T-helper 17 cell (primary cell): ENCODE measurements around the gene KCNJ9. TPM values are rescaled to one million over a fixed set of nuclear protein-coding genes. Genes with fewer than 3 reads are reported as not detected.

Experiments
- ATAC-seq: fragments of 150-1000 bp; cut with Tn5 transposase; 2 replicates; pipeline ENCODE4 v1.10.0; 2021; ENCODE audit warnings: mild to moderate bottlenecking, moderate library complexity
- DNase-seq, 3 donors: peaks; one replicate each; pipeline versions ENCODE4 v3.0.0 to v3.0.0-alpha.2; 2020 to 2021
- H3K9me3 ChIP-seq: one replicate; pipeline ENCODE4 v1.7.0; 2013; ENCODE audit warnings: low read length, mild to moderate bottlenecking; ENCODE audit not compliant: control insufficient read depth, poor library complexity, severe bottlenecking
- H3K27ac Mint-ChIP-seq: one replicate; pipeline ENCODE4 v1.8.0; 2022; ENCODE audit warnings: mild to moderate bottlenecking, moderate library complexity, mixed read lengths
- H3K27me3 Mint-ChIP-seq: one replicate; pipeline ENCODE4 v1.8.0; 2022; ENCODE audit warnings: mixed read lengths
- H3K36me3 Mint-ChIP-seq: one replicate; pipeline ENCODE4 v1.8.0; 2022; ENCODE audit warnings: low read depth, mixed read lengths
- H3K4me1 Mint-ChIP-seq: one replicate; pipeline ENCODE4 v1.8.0; 2022; ENCODE audit warnings: mild to moderate bottlenecking, mixed read lengths
- H3K4me3 Mint-ChIP-seq: one replicate; pipeline ENCODE4 v1.8.0; 2022; ENCODE audit warnings: mild to moderate bottlenecking, moderate library complexity, mixed read lengths
- total RNA-seq, 4 donors: library from RNA in 2 of 4; stranded (reverse) in 2 of 4; gene quantifications; one replicate each; pipeline ENCODE4 v1.2.3 and lab custom pipeline; 2022 to 2026

KCNJ9 gene
- total RNA-seq, 2 donors from 2014 or later = not detected

- H3K27ac Mint-ChIP-seq = no peak overlapping the region
- peaks cover 8% of the 10 kb centered on the region for H3K4me1 Mint-ChIP-seq
- no peaks in the 10 kb centered on the region for H3K9me3 ChIP-seq
- no peak overlapping the region for H3K4me3 Mint-ChIP-seq
- peaks cover 98% of the 10 kb centered on the region for H3K27me3 Mint-ChIP-seq
- H3K36me3 Mint-ChIP-seq = peaks cover 23% of the 10 kb centered on the region
- DNase-seq (no peak), ATAC-seq (no peak)
Measured at GRCh38 chr1:160053548-160054365, 27.6 kb upstream of the KCNJ9 start.

GRCh38 chr1:160056648-160057169, 24.6 kb upstream of the KCNJ9 start:
- Mint-ChIP-seq H3K27me3 (peaks cover 94% of the 10 kb centered on the region), H3K36me3 (peaks cover 18% of the 10 kb centered on the region), H3K4me3 (no peak overlapping the region), H3K27ac (no peak overlapping the region), H3K4me1 (peaks cover 8% of the 10 kb centered on the region)
- DNase-seq = no peak
- ATAC-seq = no peak
- no peaks in the 10 kb centered on the region for H3K9me3 ChIP-seq

- DNase-seq (no peak), ATAC-seq (no peak)
- peaks cover 89% of the 10 kb centered on the region for H3K27me3 Mint-ChIP-seq
- H3K27ac Mint-ChIP-seq = no peak overlapping the region
- no peaks in the 10 kb centered on the region for H3K9me3 ChIP-seq
- H3K36me3 Mint-ChIP-seq = peaks cover 16% of the 10 kb centered on the region
- no peak overlapping the region for H3K4me3 Mint-ChIP-seq
- peaks cover 3% of the 10 kb centered on the region for H3K4me1 Mint-ChIP-seq
Measured at GRCh38 chr1:160058087-160058486, 23.3 kb upstream of the KCNJ9 start.

DNA sequence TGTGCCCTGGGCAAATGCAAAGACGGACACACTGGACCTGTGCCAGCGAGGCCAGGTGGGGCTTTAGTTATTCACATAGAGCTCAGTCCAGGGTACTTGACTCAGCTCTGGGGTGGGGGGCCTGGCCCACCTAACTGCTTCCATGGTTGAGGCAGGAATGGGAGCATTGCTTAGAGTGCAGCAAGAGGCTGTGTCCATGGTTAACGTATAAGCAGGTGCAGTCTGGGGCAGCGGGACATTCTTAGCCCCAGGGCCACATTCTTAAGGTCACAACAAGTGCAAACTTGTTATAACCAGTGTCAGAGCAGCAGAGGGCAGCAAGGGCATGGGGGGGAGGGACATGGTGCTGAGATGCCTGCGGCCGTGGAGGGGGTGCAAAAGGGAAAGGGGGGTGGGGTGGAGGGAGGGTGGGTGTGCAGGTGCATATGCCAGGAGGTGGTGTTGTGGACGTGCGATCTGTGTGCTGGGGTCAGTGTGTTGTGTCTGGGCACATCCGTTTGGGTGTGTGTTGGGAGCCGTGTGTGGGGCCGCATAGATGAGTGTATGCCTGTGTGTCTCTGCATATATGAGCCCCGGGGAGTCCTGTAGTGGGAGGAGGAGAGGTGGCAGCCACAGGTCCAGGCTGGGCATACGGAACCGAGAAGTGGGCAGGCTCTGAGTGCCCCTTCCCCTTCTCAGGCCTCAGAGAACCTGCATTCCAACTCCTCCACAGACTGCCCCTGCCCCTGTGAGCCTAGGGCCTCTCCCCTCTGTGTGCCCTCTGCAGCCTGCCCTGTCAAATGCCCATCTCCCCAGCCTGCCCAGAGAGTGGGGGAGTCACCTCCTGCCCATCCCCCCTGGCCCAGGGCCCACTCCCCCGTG, 19.7 kb upstream of the KCNJ9 start:
- H3K4me3 Mint-ChIP-seq = no peak overlapping the region
- H3K27me3 Mint-ChIP-seq = peaks cover 64% of the 10 kb centered on the region
- ATAC-seq (no peak), DNase-seq (no peak)
- H3K9me3 ChIP-seq = no peaks in the 10 kb centered on the region
- no peak overlapping the region for H3K27ac Mint-ChIP-seq
- no peaks in the 10 kb centered on the region for H3K4me1 Mint-ChIP-seq
- H3K36me3 Mint-ChIP-seq = peaks cover 7% of the 10 kb centered on the region

- Mint-ChIP-seq H3K4me3 (no peak overlapping the region), H3K27ac (no peak overlapping the region), H3K27me3 (peaks cover 58% of the 10 kb centered on the region), H3K36me3 (peaks cover 3% of the 10 kb centered on the region), H3K4me1 (no peaks in the 10 kb centered on the region)
- ATAC-seq (no peak), DNase-seq (no peak)
- no peaks in the 10 kb centered on the region for H3K9me3 ChIP-seq
Measured at GRCh38 chr1:160062230-160062532, 19.2 kb upstream of the KCNJ9 start.

GRCh38 chr1:160063176-160063575, 18.2 kb upstream of the KCNJ9 start:
- ATAC-seq = no peak
- no peak overlapping the region for H3K4me3 Mint-ChIP-seq
- H3K4me1 Mint-ChIP-seq = no peaks in the 10 kb centered on the region
- H3K36me3 Mint-ChIP-seq = peaks cover 3% of the 10 kb centered on the region
- no peaks in the 10 kb centered on the region for H3K9me3 ChIP-seq
- no peak for DNase-seq
- peaks cover 48% of the 10 kb centered on the region for H3K27me3 Mint-ChIP-seq
- H3K27ac Mint-ChIP-seq = no peak overlapping the region

- Mint-ChIP-seq H3K27ac (no peak overlapping the region), H3K4me3 (no peak overlapping the region), H3K4me1 (no peaks in the 10 kb centered on the region), H3K36me3 (peaks cover 3% of the 10 kb centered on the region), H3K27me3 (peaks cover 48% of the 10 kb centered on the region)
- ATAC-seq (no peak), DNase-seq (no peak)
- H3K9me3 ChIP-seq = no peaks in the 10 kb centered on the region
Measured at GRCh38 chr1:160064164-160064563, 17.2 kb upstream of the KCNJ9 start.

DNA sequence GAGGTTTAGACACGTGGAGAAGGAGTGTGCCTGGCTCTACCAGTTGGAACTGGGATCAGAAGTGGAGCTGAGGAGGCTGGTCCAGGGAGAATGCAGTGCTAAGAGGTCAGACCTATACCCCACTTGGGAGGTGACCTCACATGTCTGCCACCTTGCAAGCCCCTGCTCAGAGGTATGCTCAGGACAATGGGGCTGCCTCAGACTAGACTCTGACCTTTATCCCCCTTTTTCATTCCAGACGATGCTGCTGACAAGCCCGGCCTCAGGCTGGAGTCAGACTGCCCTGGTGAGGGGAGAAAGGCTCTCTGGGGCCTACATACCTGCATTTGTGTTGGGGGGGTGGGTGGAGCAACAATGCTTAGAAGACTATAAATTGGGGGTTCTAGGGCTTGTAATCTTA, 16.6 kb upstream of the KCNJ9 start:
- Mint-ChIP-seq H3K4me3 (no peak overlapping the region), H3K36me3 (peaks cover 6% of the 10 kb centered on the region), H3K4me1 (peaks cover 2% of the 10 kb centered on the region), H3K27me3 (peaks cover 48% of the 10 kb centered on the region), H3K27ac (no peak overlapping the region)
- DNase-seq = no peak
- no peak for ATAC-seq
- no peaks in the 10 kb centered on the region for H3K9me3 ChIP-seq

DNA sequence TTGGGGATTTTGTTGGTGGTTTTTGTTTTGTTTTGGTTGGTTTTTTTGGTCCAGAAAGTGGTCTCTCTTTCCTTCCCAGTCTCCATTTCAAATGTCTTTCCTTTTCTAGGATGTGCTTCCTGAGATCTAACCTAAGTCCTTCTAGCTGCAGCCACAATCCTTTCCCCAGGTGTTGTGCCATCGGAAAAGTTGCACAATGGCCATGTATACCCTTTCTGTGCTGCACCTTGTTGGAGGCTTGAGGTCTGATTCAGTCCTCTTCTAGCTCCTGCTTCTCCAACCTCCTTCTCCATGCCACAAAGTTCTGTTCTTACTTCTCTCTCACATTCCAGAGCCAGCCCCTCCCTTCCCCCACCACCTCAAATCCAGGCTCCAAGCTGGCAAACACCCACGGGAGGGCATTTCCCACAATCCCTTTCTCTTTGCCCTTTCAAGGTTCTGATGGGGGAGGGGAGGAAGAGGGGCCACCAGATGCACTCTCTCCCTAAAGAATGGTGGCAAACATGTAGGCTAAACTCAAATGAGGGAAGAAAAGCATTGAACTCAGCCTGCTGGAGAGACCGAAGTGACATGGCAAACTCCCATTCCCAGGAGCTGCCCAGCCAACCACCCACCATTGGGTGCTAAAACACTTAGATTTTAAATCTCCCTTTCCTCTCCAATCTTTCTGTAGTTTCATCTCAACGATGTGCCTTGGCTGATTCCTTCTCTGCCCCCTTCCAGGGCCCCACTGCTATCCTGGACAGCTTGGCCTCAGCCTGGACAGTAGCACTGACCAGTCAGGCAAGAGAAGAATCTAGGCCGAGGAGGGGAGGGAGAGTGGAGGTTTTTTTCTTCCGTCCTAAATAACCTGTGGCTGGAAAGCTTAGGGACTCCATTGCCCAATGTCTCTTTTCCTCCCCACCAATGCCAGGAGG, 14.3 kb upstream of the KCNJ9 start:
- Mint-ChIP-seq H3K4me3 (no peak overlapping the region), H3K36me3 (peaks cover 17% of the 10 kb centered on the region), H3K27me3 (peaks cover 53% of the 10 kb centered on the region), H3K4me1 (peaks cover 18% of the 10 kb centered on the region), H3K27ac (no peak overlapping the region)
- ATAC-seq = no peak
- no peak for DNase-seq
- no peaks in the 10 kb centered on the region for H3K9me3 ChIP-seq

GRCh38 chr1:160068225-160068624, 13.1 kb upstream of the KCNJ9 start:
- no peaks in the 10 kb centered on the region for H3K9me3 ChIP-seq
- DNase-seq = no peak
- H3K4me3 Mint-ChIP-seq = no peak overlapping the region
- no peak for ATAC-seq
- H3K27ac Mint-ChIP-seq = no peak overlapping the region
- peaks cover 19% of the 10 kb centered on the region for H3K36me3 Mint-ChIP-seq
- peaks cover 19% of the 10 kb centered on the region for H3K4me1 Mint-ChIP-seq
- H3K27me3 Mint-ChIP-seq = peaks cover 59% of the 10 kb centered on the region

DNA sequence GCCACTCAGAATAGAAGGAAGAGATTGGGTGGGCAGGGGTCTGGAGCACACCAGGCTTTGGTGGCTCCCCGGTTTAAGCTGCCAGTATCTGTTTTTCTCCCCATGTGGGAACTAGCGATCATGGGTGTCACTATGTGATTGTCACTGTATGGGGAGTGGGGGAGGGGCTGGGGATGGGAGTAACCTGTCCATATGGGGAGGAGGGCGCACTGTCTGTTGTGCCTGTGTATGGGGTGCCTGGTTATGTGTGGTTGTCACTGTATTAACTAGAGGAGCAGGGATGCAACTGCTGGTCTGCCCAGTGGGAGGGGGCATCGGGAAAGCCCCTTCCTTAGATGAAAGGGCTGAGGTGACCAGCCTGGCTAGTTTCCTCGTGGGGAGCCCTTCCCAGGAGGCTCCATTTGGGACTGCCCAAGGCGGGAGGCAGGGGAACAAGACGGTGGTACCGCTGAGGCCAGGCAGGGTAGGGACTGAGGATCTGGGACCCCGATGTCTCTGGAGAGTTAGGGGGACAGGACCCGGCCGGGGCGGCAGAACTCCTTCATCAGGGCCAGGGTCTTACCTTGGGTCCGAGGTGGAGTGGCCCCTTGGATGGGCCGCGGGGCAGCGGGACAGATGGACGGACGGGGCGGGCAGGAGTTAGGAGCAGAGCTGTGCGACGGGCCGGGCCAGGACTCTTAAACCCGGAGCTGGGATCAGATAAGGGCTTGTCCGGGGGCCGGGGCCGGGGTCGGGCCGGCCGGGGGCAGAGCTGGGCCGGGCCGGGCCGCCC, 11.7 kb upstream of the KCNJ9 start, which contains the start of gene KCNJ10:
KCNJ10 (minus strand) TSS at position 701 of the 772 bp plus-strand sequence. CDS start 27,628 bp downstream, outside the sequence.
- no peaks in the 10 kb centered on the region for H3K9me3 ChIP-seq
- H3K4me3 Mint-ChIP-seq = peak within 1 kb of the TSS; percentile 98
- peaks cover 19% of the 10 kb centered on the region for H3K4me1 Mint-ChIP-seq
- H3K27me3 Mint-ChIP-seq = peaks cover 69% of the 10 kb centered on the region
- H3K27ac Mint-ChIP-seq = peak within 1 kb of the TSS; percentile 72
- DNase-seq (no peak), ATAC-seq (no peak)
- peaks cover 23% of the 10 kb centered on the region for H3K36me3 Mint-ChIP-seq
